ENCODE measurements around the gene D2HGDH.
"Not testable (repeated sequence)": the region's sequence is repeated elsewhere in the genome, so short reads cannot be mapped to it uniquely, and the experiment has no call there.

D2HGDH gene

GRCh38 chr2:241739651-241740050, 5.2 kb downstream of the D2HGDH start:
- TF ChIP-seq CTCF (IDR thresholded peaks at IDR 0.05; ENCODE audit: insufficient read depth, low read length, poor library complexity, severe bottlenecking), result no peak
- DNase-seq (ENCODE audit: extremely low read depth, insufficient read length), result no peak
- Histone ChIP-seq H3K27me3 (replicated peaks; ENCODE audit: control insufficient read depth, insufficient read depth, low read length) (no peaks in the 10 kb centered on the region), H3K36me3 (ENCODE audit: control insufficient read depth, insufficient read depth, low read length) (peaks cover 10% of the 10 kb centered on the region), H3K4me3 (replicated peaks; ENCODE audit: low read depth, low read length) (no peak overlapping the region)

- DNase-seq (ENCODE audit: extremely low read depth, insufficient read length), result no peak
- H3K4me3 ChIP-seq (replicated peaks; ENCODE audit: low read depth, low read length), result no peak overlapping the region
- H3K36me3 ChIP-seq (ENCODE audit: control insufficient read depth, insufficient read depth, low read length), result peaks cover 10% of the 10 kb centered on the region
- H3K27me3 ChIP-seq (replicated peaks; ENCODE audit: control insufficient read depth, insufficient read depth, low read length), result no peaks in the 10 kb centered on the region
- no peak for TF ChIP-seq CTCF (IDR thresholded peaks at IDR 0.05; ENCODE audit: insufficient read depth, low read length, poor library complexity, severe bottlenecking)
Measured at GRCh38 chr2:241741016-241741415, 6.6 kb downstream of the D2HGDH start.

GRCh38 chr2:241742320-241742939, 8.0 kb downstream of the D2HGDH start:
- H3K4me3 ChIP-seq (replicated peaks; ENCODE audit: low read depth, low read length), result no peak overlapping the region
- TF ChIP-seq CTCF (IDR thresholded peaks at IDR 0.05; ENCODE audit: insufficient read depth, low read length, poor library complexity, severe bottlenecking), result no peak
- no peak for DNase-seq (ENCODE audit: extremely low read depth, insufficient read length)
- no peaks in the 10 kb centered on the region for H3K27me3 ChIP-seq (replicated peaks; ENCODE audit: control insufficient read depth, insufficient read depth, low read length)
- H3K36me3 ChIP-seq (ENCODE audit: control insufficient read depth, insufficient read depth, low read length), result peaks cover 10% of the 10 kb centered on the region

GRCh38 chr2:241743008-241743407, 8.6 kb downstream of the D2HGDH start:
- DNase-seq (ENCODE audit: extremely low read depth, insufficient read length); H3K36me3 ChIP-seq (ENCODE audit: control insufficient read depth, insufficient read depth, low read length); H3K4me3 ChIP-seq (replicated peaks; ENCODE audit: low read depth, low read length); H3K27me3 ChIP-seq (replicated peaks; ENCODE audit: control insufficient read depth, insufficient read depth, low read length): not testable (repeated sequence)

- H3K36me3 ChIP-seq (ENCODE audit: control insufficient read depth, insufficient read depth, low read length), result peaks cover 10% of the 10 kb centered on the region
- no peak overlapping the region for H3K4me3 ChIP-seq (replicated peaks; ENCODE audit: low read depth, low read length)
Measured at GRCh38 chr2:241743620-241744019, 9.2 kb downstream of the D2HGDH start.

More at GRCh38 chr2:241743620-241744019, 9.2 kb downstream of the D2HGDH start:
- H3K27me3 ChIP-seq (replicated peaks; ENCODE audit: control insufficient read depth, insufficient read depth, low read length), result no peaks in the 10 kb centered on the region
- no peak for DNase-seq (ENCODE audit: extremely low read depth, insufficient read length)
- TF ChIP-seq CTCF (IDR thresholded peaks at IDR 0.05; ENCODE audit: insufficient read depth, low read length, poor library complexity, severe bottlenecking), result no peak
